Peyer's patch (tissue), 4 donors: Measurements from ENCODE around the gene ACVR2B.

Source experiments
- CTCF ChIP-seq, 6 experiments: fragments of 450-650 bp in 4 of 6; fragments of 200-600 bp in 2 of 6; sonication (generic) in 1 of 6; IDR thresholded peaks; one replicate each; pipeline ENCODE4 v1.5.1; 2017 to 2019; ENCODE audit warnings: antibody characterized with exemption in 6 of 6, mild to moderate bottlenecking in 3 of 6, moderate library complexity in 1 of 6
- POLR2A ChIP-seq, 2 donors: fragments of 450-650 bp; IDR thresholded peaks; one replicate each; pipeline ENCODE4 v1.5.1; 2017; ENCODE audit warnings: antibody characterized with exemption in 2 of 2, mild to moderate bottlenecking in 2 of 2, moderate library complexity in 2 of 2

- no peak for TF ChIP-seq CTCF (IDR thresholded peaks at IDR 0.05)
- no peak for TF ChIP-seq POLR2A (IDR thresholded peaks at IDR 0.05)
Measured at GRCh38 chr3:38473229-38473628, 19.5 kb downstream of the ACVR2B start.
